GM23338 (cell line): ENCODE data around the gene TOMM70. TPM values are rescaled to one million over a fixed set of nuclear protein-coding genes. Genes with fewer than 3 reads are reported as not detected.

Experiments used
- ATAC-seq: fragments of 200-7000 bp; cut with Tn5 transposase; 3 replicates; pipeline ENCODE4 v1.9.1; 2020
- DNase-seq: peaks from one replicate; pipeline ENCODE4 v3.0.0-alpha.2; 2015; ENCODE audit warnings: low spot score
- H2AFZ ChIP-seq: fragments of 200-600 bp; sonication (generic); 2 replicates; pipeline ENCODE4 v1.8.0; 2016; ENCODE audit warnings: antibody characterized with exemption, mild to moderate bottlenecking, moderate library complexity
- H3F3A ChIP-seq: fragments of 200-600 bp; sonication (generic); replicated peaks from 2 replicates; pipeline ENCODE4 v1.8.0; 2017; ENCODE audit warnings: antibody characterized with exemption, mixed run types, low read depth
- H3K27ac ChIP-seq: fragments of 200-600 bp; sonication (generic); 2 replicates; pipeline ENCODE4 v1.6.1; 2016; ENCODE audit warnings: low read depth
- H3K27me3 ChIP-seq: fragments of 200-600 bp; sonication (generic); 2 replicates; pipeline ENCODE4 v1.8.0; 2016; ENCODE audit warnings: mild to moderate bottlenecking, mixed run types, moderate library complexity; ENCODE audit not compliant: insufficient read depth
- H3K36me3 ChIP-seq: fragments of 200-600 bp; sonication (generic); 2 replicates; pipeline ENCODE4 v1.8.0; 2016; ENCODE audit warnings: mild to moderate bottlenecking; ENCODE audit not compliant: insufficient read depth
- H3K4me1 ChIP-seq: fragments of 200-600 bp; sonication (generic); 2 replicates; pipeline ENCODE4 v1.8.0; 2016; ENCODE audit warnings: mild to moderate bottlenecking, moderate library complexity; ENCODE audit not compliant: insufficient read depth
- H3K4me2 ChIP-seq: fragments of 200-600 bp; sonication (generic); 2 replicates; pipeline ENCODE4 v1.7.1; 2017; ENCODE audit warnings: mixed run types
- H3K4me3 ChIP-seq: fragments of 200-600 bp; sonication (generic); 2 replicates; pipeline ENCODE4 v1.6.1; 2016; ENCODE audit warnings: mixed run types
- H3K79me2 ChIP-seq: fragments of 200-600 bp; sonication (generic); replicated peaks from 2 replicates; pipeline ENCODE4 v1.8.0; 2017; ENCODE audit warnings: mild to moderate bottlenecking; ENCODE audit not compliant: insufficient read depth
- H3K9me2 ChIP-seq: fragments of 200-600 bp; sonication (generic); 2 replicates; pipeline ENCODE4 v1.8.0; 2017; ENCODE audit not compliant: insufficient read depth
- H4K20me1 ChIP-seq: fragments of 200-600 bp; sonication (generic); replicated peaks from 2 replicates; pipeline ENCODE4 v1.8.0; 2017; ENCODE audit warnings: mild to moderate bottlenecking; ENCODE audit not compliant: insufficient read depth
- H3K27ac Mint-ChIP-seq: 2 replicates; pipeline ENCODE4 v1.8.0; 2020; ENCODE audit warnings: inconsistent platforms, mild to moderate bottlenecking, moderate library complexity, mixed read lengths
- H3K27me3 Mint-ChIP-seq: 3 replicates; pipeline ENCODE4 v1.8.0; 2022; ENCODE audit warnings: low read depth, mild to moderate bottlenecking, moderate library complexity, mixed read lengths, inconsistent platforms; ENCODE audit not compliant: insufficient read depth, poor library complexity
- H3K36me3 Mint-ChIP-seq: 3 replicates; pipeline ENCODE4 v1.8.0; 2021; ENCODE audit warnings: low read depth, mild to moderate bottlenecking, inconsistent platforms, moderate library complexity, mixed read lengths
- H3K4me1 Mint-ChIP-seq: 3 replicates; pipeline ENCODE4 v1.8.0; 2020; ENCODE audit warnings: mild to moderate bottlenecking, inconsistent platforms, mixed read lengths
- H3K4me3 Mint-ChIP-seq: 3 replicates; pipeline ENCODE4 v1.8.0; 2021; ENCODE audit warnings: moderate library complexity, mild to moderate bottlenecking, inconsistent platforms, mixed read lengths
- H3K9me3 Mint-ChIP-seq: 3 replicates; pipeline ENCODE4 v1.8.0; 2020; ENCODE audit warnings: moderate library complexity, mild to moderate bottlenecking, inconsistent platforms, mixed read lengths
- CREB1 ChIP-seq: fragments of 250-450 bp; sonication (Bioruptor Pico); IDR thresholded peaks from 2 replicates; pipeline ENCODE4 v1.5.0; 2020; ENCODE audit warnings: low read depth, mild to moderate bottlenecking, moderate library complexity
- EZH2 ChIP-seq: fragments of 200-600 bp; sonication (generic); IDR thresholded peaks from one replicate; pipeline ENCODE4 v1.8.0; 2017; ENCODE audit warnings: antibody characterized with exemption, mild to moderate bottlenecking, low read depth; ENCODE audit not compliant: unreplicated experiment
- JUNB ChIP-seq: IDR thresholded peaks from one replicate; pipeline ENCODE4 v1.6.1; 2016; ENCODE audit warnings: antibody characterized with exemption; ENCODE audit not compliant: unreplicated experiment
- NANOG ChIP-seq: IDR thresholded peaks from 2 replicates; pipeline ENCODE4 v1.6.1; 2016; ENCODE audit warnings: antibody characterized with exemption, borderline replicate concordance
- POLR2AphosphoS5 ChIP-seq: IDR thresholded peaks from 2 replicates; pipeline ENCODE4 v1.6.1; 2016; ENCODE audit warnings: antibody characterized with exemption, low read depth
- STAT1 ChIP-seq: IDR thresholded peaks from one replicate; pipeline ENCODE4 v1.6.1; 2016; ENCODE audit warnings: antibody characterized with exemption; ENCODE audit not compliant: unreplicated experiment
- ZNF114 ChIP-seq: fragments of 250-450 bp; sonication (Bioruptor Pico); IDR thresholded peaks from 2 replicates; pipeline ENCODE4 v1.5.0; 2020; ENCODE audit warnings: mild to moderate bottlenecking, moderate library complexity
- ZNF331 ChIP-seq: fragments of 250-450 bp; sonication (Bioruptor Pico); IDR thresholded peaks from 2 replicates; pipeline ENCODE4 v1.5.0; 2020; ENCODE audit warnings: low read depth, mild to moderate bottlenecking, moderate library complexity
- polyA plus RNA-seq: library from polyadenylated mRNA; unstranded; fragments of >200 nt; fragmentation: Nextera tagmentation; extraction: Ambion mirVana; gene quantifications from 2 replicates; pipeline ENCODE4 v1.2.1, GENCODE V29; 2016
- total RNA-seq: library from RNA; depleted of rRNA; stranded (reverse); fragments of >200 nt; shearing (Covaris generic); gene quantifications from 2 replicates; pipeline ENCODE4 v1.2.3, GENCODE V29; 2014
- TF ChIP-seq, protein P1 (sequence below): IDR thresholded peaks from one replicate; pipeline ENCODE4 v1.6.1; 2018; ENCODE audit warnings: antibody characterized with exemption; ENCODE audit not compliant: unreplicated experiment
- TF ChIP-seq, protein P2 (sequence below): IDR thresholded peaks from 2 replicates; pipeline ENCODE4 v1.6.1; 2016; ENCODE audit warnings: antibody characterized with exemption
- TF ChIP-seq, protein P3 (sequence below), 2 experiments: fragments of 200-600 bp in 1 of 2; sonication (generic) in 1 of 2; conservative IDR thresholded peaks; 2 replicates each; pipeline versions ENCODE4 v1.5.1 to v1.6.1; 2016 to 2017; ENCODE audit warnings: antibody characterized with exemption in 2 of 2, low read depth in 2 of 2, mild to moderate bottlenecking in 2 of 2, moderate library complexity in 1 of 2

Gene TOMM70
- total and polyA plus RNA-seq, 2 experiments from 2014 or later: 29.5 to 66.8 TPM

DNA sequence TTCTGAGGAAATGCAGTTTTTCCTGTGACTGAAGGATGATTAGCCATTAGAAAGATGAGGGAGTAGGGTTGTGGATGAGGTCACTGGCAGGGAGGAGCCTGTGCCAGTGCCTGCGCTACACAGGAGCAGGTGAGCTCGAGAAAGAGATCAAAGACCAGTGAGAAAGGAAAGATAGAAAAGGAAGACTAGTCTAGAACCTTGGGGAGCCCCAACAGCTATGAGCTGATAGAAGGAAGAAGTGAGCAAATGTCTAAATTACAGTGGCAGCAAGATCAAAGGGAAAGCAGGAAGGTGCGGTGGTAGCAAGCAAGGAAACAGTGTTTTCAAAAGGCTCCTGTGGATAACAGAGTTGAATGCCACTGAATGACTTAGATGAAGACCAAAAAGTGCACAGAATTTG is 40.0 kb upstream of the TOMM70 start (continued):
- TF ChIP-seq, protein P1, sequence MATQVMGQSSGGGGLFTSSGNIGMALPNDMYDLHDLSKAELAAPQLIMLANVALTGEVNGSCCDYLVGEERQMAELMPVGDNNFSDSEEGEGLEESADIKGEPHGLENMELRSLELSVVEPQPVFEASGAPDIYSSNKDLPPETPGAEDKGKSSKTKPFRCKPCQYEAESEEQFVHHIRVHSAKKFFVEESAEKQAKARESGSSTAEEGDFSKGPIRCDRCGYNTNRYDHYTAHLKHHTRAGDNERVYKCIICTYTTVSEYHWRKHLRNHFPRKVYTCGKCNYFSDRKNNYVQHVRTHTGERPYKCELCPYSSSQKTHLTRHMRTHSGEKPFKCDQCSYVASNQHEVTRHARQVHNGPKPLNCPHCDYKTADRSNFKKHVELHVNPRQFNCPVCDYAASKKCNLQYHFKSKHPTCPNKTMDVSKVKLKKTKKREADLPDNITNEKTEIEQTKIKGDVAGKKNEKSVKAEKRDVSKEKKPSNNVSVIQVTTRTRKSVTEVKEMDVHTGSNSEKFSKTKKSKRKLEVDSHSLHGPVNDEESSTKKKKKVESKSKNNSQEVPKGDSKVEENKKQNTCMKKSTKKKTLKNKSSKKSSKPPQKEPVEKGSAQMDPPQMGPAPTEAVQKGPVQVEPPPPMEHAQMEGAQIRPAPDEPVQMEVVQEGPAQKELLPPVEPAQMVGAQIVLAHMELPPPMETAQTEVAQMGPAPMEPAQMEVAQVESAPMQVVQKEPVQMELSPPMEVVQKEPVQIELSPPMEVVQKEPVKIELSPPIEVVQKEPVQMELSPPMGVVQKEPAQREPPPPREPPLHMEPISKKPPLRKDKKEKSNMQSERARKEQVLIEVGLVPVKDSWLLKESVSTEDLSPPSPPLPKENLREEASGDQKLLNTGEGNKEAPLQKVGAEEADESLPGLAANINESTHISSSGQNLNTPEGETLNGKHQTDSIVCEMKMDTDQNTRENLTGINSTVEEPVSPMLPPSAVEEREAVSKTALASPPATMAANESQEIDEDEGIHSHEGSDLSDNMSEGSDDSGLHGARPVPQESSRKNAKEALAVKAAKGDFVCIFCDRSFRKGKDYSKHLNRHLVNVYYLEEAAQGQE: no peak
- TF ChIP-seq ZNF331 (no peak), NANOG (no peak), STAT1 (no peak), ZNF114 (no peak), JUNB (no peak), POLR2AphosphoS5 (no peak), CREB1 (no peak), EZH2 (no peak)
- TF ChIP-seq, protein P2, sequence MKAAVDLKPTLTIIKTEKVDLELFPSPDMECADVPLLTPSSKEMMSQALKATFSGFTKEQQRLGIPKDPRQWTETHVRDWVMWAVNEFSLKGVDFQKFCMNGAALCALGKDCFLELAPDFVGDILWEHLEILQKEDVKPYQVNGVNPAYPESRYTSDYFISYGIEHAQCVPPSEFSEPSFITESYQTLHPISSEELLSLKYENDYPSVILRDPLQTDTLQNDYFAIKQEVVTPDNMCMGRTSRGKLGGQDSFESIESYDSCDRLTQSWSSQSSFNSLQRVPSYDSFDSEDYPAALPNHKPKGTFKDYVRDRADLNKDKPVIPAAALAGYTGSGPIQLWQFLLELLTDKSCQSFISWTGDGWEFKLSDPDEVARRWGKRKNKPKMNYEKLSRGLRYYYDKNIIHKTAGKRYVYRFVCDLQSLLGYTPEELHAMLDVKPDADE: no peak

DNA sequence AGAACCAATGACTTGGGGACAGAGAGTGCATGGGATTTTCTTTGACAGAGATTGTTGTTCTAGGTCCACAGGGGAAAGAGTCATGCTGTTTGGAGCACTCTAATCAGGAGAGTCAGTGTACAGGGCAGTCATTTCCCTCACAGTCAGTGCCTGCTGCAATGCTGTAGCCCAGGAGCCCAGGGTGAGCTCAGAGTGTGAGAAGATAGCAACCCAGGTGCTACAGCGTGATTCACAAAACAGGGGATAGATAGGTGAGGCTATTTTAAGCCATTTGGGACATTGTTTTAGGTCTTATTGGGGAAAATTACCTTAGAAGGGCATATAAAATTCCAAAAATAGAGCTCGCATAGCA is 37.7 kb upstream of the TOMM70 start:
- no peaks in the 10 kb centered on the region for H3K27me3 ChIP-seq
- H3K4me1 ChIP-seq: peaks cover 8% of the 10 kb centered on the region; the same call in 1 of the 2 replicates
- no peaks in the 10 kb centered on the region for H3K79me2 ChIP-seq
- H3F3A ChIP-seq: no peaks in the 10 kb centered on the region
- H2AFZ ChIP-seq: no peak overlapping the region
- H3K4me3 ChIP-seq: no peak overlapping the region
- Mint-ChIP-seq H3K4me3 (no peak overlapping the region), H3K27ac (no peak overlapping the region), H3K27me3 (no peaks in the 10 kb centered on the region), H3K9me3 (peaks cover 36% of the 10 kb centered on the region), H3K4me1 (peaks cover 2% of the 10 kb centered on the region; the same call in 2 of the 3 replicates), H3K36me3 (peaks cover 42% of the 10 kb centered on the region)
- no peak for ATAC-seq
- TF ChIP-seq, protein P1: no peak
- TF ChIP-seq, protein P3, sequence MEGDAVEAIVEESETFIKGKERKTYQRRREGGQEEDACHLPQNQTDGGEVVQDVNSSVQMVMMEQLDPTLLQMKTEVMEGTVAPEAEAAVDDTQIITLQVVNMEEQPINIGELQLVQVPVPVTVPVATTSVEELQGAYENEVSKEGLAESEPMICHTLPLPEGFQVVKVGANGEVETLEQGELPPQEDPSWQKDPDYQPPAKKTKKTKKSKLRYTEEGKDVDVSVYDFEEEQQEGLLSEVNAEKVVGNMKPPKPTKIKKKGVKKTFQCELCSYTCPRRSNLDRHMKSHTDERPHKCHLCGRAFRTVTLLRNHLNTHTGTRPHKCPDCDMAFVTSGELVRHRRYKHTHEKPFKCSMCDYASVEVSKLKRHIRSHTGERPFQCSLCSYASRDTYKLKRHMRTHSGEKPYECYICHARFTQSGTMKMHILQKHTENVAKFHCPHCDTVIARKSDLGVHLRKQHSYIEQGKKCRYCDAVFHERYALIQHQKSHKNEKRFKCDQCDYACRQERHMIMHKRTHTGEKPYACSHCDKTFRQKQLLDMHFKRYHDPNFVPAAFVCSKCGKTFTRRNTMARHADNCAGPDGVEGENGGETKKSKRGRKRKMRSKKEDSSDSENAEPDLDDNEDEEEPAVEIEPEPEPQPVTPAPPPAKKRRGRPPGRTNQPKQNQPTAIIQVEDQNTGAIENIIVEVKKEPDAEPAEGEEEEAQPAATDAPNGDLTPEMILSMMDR (conservative IDR thresholded peaks at IDR 0.05; ENCODE audit: low read depth in 2 of 2): no peak
- no peaks in the 10 kb centered on the region for H3K9me2 ChIP-seq
- H3K36me3 ChIP-seq: no peaks in the 10 kb centered on the region
- DNase-seq: no peak
- no peak overlapping the region for H3K27ac ChIP-seq
- no peak overlapping the region for H3K4me2 ChIP-seq
- no peaks in the 10 kb centered on the region; the same call in 1 of the 2 replicates for H4K20me1 ChIP-seq
